Colonic mucosa (tissue), 4 donors: ENCODE data around the gene RYR2. TPM values are rescaled to one million over a fixed set of nuclear protein-coding genes. Genes with fewer than 3 reads are reported as not detected.

Experiments used
- DNase-seq: peaks from one replicate; pipeline ENCODE4 v3.0.0-alpha.2; 2020
- H3K27ac ChIP-seq: fragments of 200-600 bp; one replicate; pipeline ENCODE4 v1.8.0; 2021
- H3K27me3 ChIP-seq: fragments of 200-600 bp; one replicate; pipeline ENCODE4 v1.8.0; 2021
- H3K36me3 ChIP-seq: fragments of 200-600 bp; one replicate; pipeline ENCODE4 v1.8.0; 2021
- H3K4me1 ChIP-seq: fragments of 200-600 bp; one replicate; pipeline ENCODE4 v1.8.0; 2021; ENCODE audit warnings: mild to moderate bottlenecking
- H3K4me3 ChIP-seq: fragments of 200-600 bp; one replicate; pipeline ENCODE4 v1.8.0; 2021
- H3K9ac ChIP-seq, 2 donors: one replicate each; pipeline ENCODE4 v1.7.0; 2013; ENCODE audit warnings: control low read depth in 2 of 2, low read depth in 2 of 2, low read length in 2 of 2
- H3K9me3 ChIP-seq: fragments of 200-600 bp; one replicate; pipeline ENCODE4 v1.8.0; 2021
- CTCF ChIP-seq: fragments of 200-600 bp; IDR thresholded peaks from one replicate; pipeline ENCODE4 v1.8.0; 2022; ENCODE audit warnings: antibody characterized with exemption, mild to moderate bottlenecking
- intact Hi-C: fragments of 100-400 bp; cut with DNase I; formaldehyde crosslinking; loops from one replicate; pipeline ENCODE4 v1.14.1; 2022
- total RNA-seq, 2 donors: library from RNA; stranded (reverse); fragmentation: NEBNext Ultra II Directional in 1 of 2; extraction: Animal tissue kit (Norgen Biotek cat#: 25700) in 1 of 2; gene quantifications; one replicate each; pipeline ENCODE4 v1.2.1, GENCODE V29; 2021
- donor health status: healthy.
- donor health status: DM: no; HTN: no; CAD: no.
- donor health status: DM: no; HTN: no; CAD: no.

RYR2 gene
- total RNA-seq, 2 donors from 2014 or later, result 0.15 to 0.56 TPM

GRCh38 chr1:237858992-237859391, 817.0 kb downstream of the RYR2 start:
- H3K4me3 ChIP-seq, result no peak overlapping the region
- intact Hi-C loops, result no loop called here
- no peaks in the 10 kb centered on the region for H3K36me3 ChIP-seq
- no peak overlapping the region for H3K27ac ChIP-seq
- no peak for TF ChIP-seq CTCF
- no peaks in the 10 kb centered on the region for H3K4me1 ChIP-seq
- no peaks in the 10 kb centered on the region for H3K9me3 ChIP-seq
- no peak overlapping the region for H3K9ac ChIP-seq
- H3K27me3 ChIP-seq, result no peaks in the 10 kb centered on the region
- DNase-seq, result no peak

GRCh38 chr1:237861944-237862343, 820.0 kb downstream of the RYR2 start:
- Histone ChIP-seq H3K27ac (no peak overlapping the region), H3K36me3 (no peaks in the 10 kb centered on the region), H3K9me3 (no peaks in the 10 kb centered on the region), H3K4me1 (no peaks in the 10 kb centered on the region), H3K9ac (no peak overlapping the region), H3K4me3 (no peak overlapping the region), H3K27me3 (no peaks in the 10 kb centered on the region)
- intact Hi-C loops, result no loop called here
- DNase-seq, result no peak
- no peak for TF ChIP-seq CTCF

- Histone ChIP-seq H3K27me3 (no peaks in the 10 kb centered on the region), H3K9ac (no peak overlapping the region), H3K4me1 (no peaks in the 10 kb centered on the region), H3K36me3 (no peaks in the 10 kb centered on the region), H3K4me3 (no peak overlapping the region), H3K9me3 (no peaks in the 10 kb centered on the region), H3K27ac (no peak overlapping the region)
- DNase-seq, result no peak
- no peak for TF ChIP-seq CTCF
- intact Hi-C loops, result no loop called here
Observed at GRCh38 chr1:237863234-237863633, 821.2 kb downstream of the RYR2 start.

- no peak overlapping the region for H3K4me3 ChIP-seq
Observed at GRCh38 chr1:237864338-237865244, 822.6 kb downstream of the RYR2 start.

GRCh38 chr1:237867380-237867888, 825.5 kb downstream of the RYR2 start:
- Histone ChIP-seq H3K36me3 (no peaks in the 10 kb centered on the region), H3K4me3 (no peak overlapping the region), H3K27me3 (no peaks in the 10 kb centered on the region), H3K9me3 (no peaks in the 10 kb centered on the region), H3K9ac (no peak overlapping the region), H3K4me1 (no peaks in the 10 kb centered on the region), H3K27ac (no peak overlapping the region)
- intact Hi-C loops, result no loop called here
- no peak for TF ChIP-seq CTCF
- no peak for DNase-seq

More at GRCh38 chr1:237864338-237865244, 822.6 kb downstream of the RYR2 start:
- intact Hi-C loops, result no loop called here
- H3K9ac ChIP-seq, result no peak overlapping the region
- peak; percentile 67 for DNase-seq
- H3K36me3 ChIP-seq, result no peaks in the 10 kb centered on the region
- H3K4me1 ChIP-seq, result no peaks in the 10 kb centered on the region
- H3K27me3 ChIP-seq, result no peaks in the 10 kb centered on the region
- peak; percentile 77 for TF ChIP-seq CTCF
- no peaks in the 10 kb centered on the region for H3K9me3 ChIP-seq
- H3K27ac ChIP-seq, result no peak overlapping the region
